Kidney (tissue), 14 donors: ENCODE measurements around the gene NRXN3. TPM values are rescaled to one million over a fixed set of nuclear protein-coding genes. Genes with fewer than 3 reads are reported as not detected.
A peak's percentile ranks its signal among the peaks of the same experiment; 100 is the strongest.

ENCODE experiments used
- DNase-seq, 5 donors: peaks; one replicate each; pipeline ENCODE4 v3.0.0-alpha.2; 2013 to 2020
- FAIRE-seq: peaks from 2 replicates; lab custom pipeline; 2012; peaks lifted over from hg19 to GRCh38; lab: Jason Lieb, UNC
- H3K27ac ChIP-seq, 2 donors: one replicate each; pipeline ENCODE4 v1.7.0; 2013; ENCODE audit warnings: low read depth in 2 of 2, low read length in 2 of 2, inconsistent platforms in 1 of 2
- H3K27me3 ChIP-seq: one replicate; pipeline ENCODE4 v1.7.1; 2013; ENCODE audit warnings: low read length, inconsistent platforms; ENCODE audit not compliant: control insufficient read depth, insufficient read depth
- H3K36me3 ChIP-seq, 3 donors: one replicate each; pipeline versions ENCODE4 v1.7.0 to v1.7.1; 2013; ENCODE audit warnings: low read length in 3 of 3, control low read depth in 1 of 3, inconsistent platforms in 1 of 3; ENCODE audit not compliant: insufficient read depth in 3 of 3, control insufficient read depth in 2 of 3
- H3K4me1 ChIP-seq, 3 donors: one replicate each; pipeline versions ENCODE4 v1.7.0 to v1.7.1; 2013; ENCODE audit warnings: low read length in 3 of 3, inconsistent platforms in 1 of 3, low read depth in 1 of 3; ENCODE audit not compliant: control insufficient read depth in 2 of 3, insufficient read depth in 2 of 3
- H3K4me3 ChIP-seq, 3 donors: one replicate each; pipeline versions ENCODE4 v1.7.0 to v1.8.1; 2013; ENCODE audit warnings: low read length in 3 of 3, control low read depth in 1 of 3, inconsistent platforms in 1 of 3
- H3K9ac ChIP-seq, 3 donors: one replicate each; pipeline versions ENCODE4 v1.7.0 to v1.7.1; 2013; ENCODE audit warnings: low read length in 3 of 3, control low read depth in 1 of 3, inconsistent platforms in 1 of 3
- H3K9me3 ChIP-seq, 3 donors: one replicate each; pipeline versions ENCODE4 v1.7.0 to v1.7.1; 2013; ENCODE audit warnings: low read length in 3 of 3, control low read depth in 1 of 3, inconsistent platforms in 1 of 3; ENCODE audit not compliant: control insufficient read depth in 2 of 3, insufficient read depth in 1 of 3
- CTCF ChIP-seq: IDR thresholded peaks from 3 replicates; pipeline ENCODE4 v1.5.1; 2012; ENCODE audit warnings: mild to moderate bottlenecking, moderate library complexity, borderline replicate concordance; ENCODE audit not compliant: insufficient read depth; ENCODE audit errors: extremely low read depth
- intact Hi-C: fragments of 100-400 bp; cut with DNase I; formaldehyde crosslinking; loops from one replicate; pipeline ENCODE4 v1.11.1; 2022
- polyA plus RNA-seq: library from polyadenylated mRNA; stranded (reverse); fragments of 350-450 nt; fragmentation: Illumina TruSeq; extraction: RNeasy Lipid Tissue Mini Kit (QIAGEN cat#74804); gene quantifications from one replicate; pipeline ENCODE4 v1.2.3, GENCODE V29; 2014; ENCODE audit warnings: low read depth, low replicate concordance; ENCODE audit not compliant: insufficient read depth
- total RNA-seq: library from RNA; stranded (reverse); fragmentation: NEBNext Ultra II Directional; extraction: Animal tissue kit (Norgen Biotek cat#: 25700); gene quantifications from one replicate; pipeline ENCODE4 v1.2.1, GENCODE V29; 2021
- donor health status: control.
- donor health status: control.
- donor health status: control.
- donor health status: control.
- donor health status: control.
- donor health status: DM: yes; HTN: yes; CAD: no.
- donor health status: Normal renal cell carcinoma (clear cell type).

Gene NRXN3
- total and polyA plus RNA-seq, 2 donors from 2014 or later, result 1.5 to 2.4 TPM

GRCh38 chr14:79534703-79535353 is 1364.7 kb downstream of the NRXN3 start:
- no peak for TF ChIP-seq CTCF
- Histone ChIP-seq H3K9ac (no peak overlapping the region), H3K27me3 (no peaks in the 10 kb centered on the region), H3K36me3 (no peaks in the 10 kb centered on the region), H3K4me1 (no peaks in the 10 kb centered on the region), H3K4me3 (no peak overlapping the region), H3K9me3 (no peaks in the 10 kb centered on the region), H3K27ac (no peak overlapping the region)
- FAIRE-seq, result no peak
- DNase-seq, result no peak
- intact Hi-C loops, result no loop called here

GRCh38 chr14:79540394-79540793 is 1370.2 kb downstream of the NRXN3 start:
- no peak for FAIRE-seq
- DNase-seq, result peak in 2 of 5 donors; percentile 20 to 24
- Histone ChIP-seq H3K27me3 (no peaks in the 10 kb centered on the region), H3K27ac (no peak overlapping the region), H3K9ac (no peak overlapping the region), H3K4me1 (no peaks in the 10 kb centered on the region), H3K36me3 (no peaks in the 10 kb centered on the region), H3K9me3 (no peaks in the 10 kb centered on the region), H3K4me3 (no peak overlapping the region)
- intact Hi-C loops, result no loop called here
- TF ChIP-seq CTCF, result no peak

GRCh38 chr14:79542121-79542520 is 1371.9 kb downstream of the NRXN3 start:
- H3K27me3 ChIP-seq, result no peaks in the 10 kb centered on the region
- H3K36me3 ChIP-seq, result no peaks in the 10 kb centered on the region
- TF ChIP-seq CTCF, result no peak
- H3K27ac ChIP-seq, result no peak overlapping the region
- H3K9me3 ChIP-seq, result no peaks in the 10 kb centered on the region
- H3K4me3 ChIP-seq, result no peak overlapping the region
- H3K4me1 ChIP-seq, result no peaks in the 10 kb centered on the region
- DNase-seq, result no peak
- FAIRE-seq, result no peak
- no peak overlapping the region for H3K9ac ChIP-seq
- intact Hi-C loops, result no loop called here

- no peak for TF ChIP-seq CTCF
- FAIRE-seq (no peak), DNase-seq (no peak)
- intact Hi-C loops, result no loop called here
- H3K36me3 ChIP-seq, result no peaks in the 10 kb centered on the region
- no peaks in the 10 kb centered on the region for H3K4me1 ChIP-seq
- no peaks in the 10 kb centered on the region for H3K27me3 ChIP-seq
- no peak overlapping the region for H3K27ac ChIP-seq
- H3K4me3 ChIP-seq, result no peak overlapping the region
- H3K9me3 ChIP-seq, result no peaks in the 10 kb centered on the region
- no peak overlapping the region for H3K9ac ChIP-seq
Measured at GRCh38 chr14:79543348-79543747, 1373.2 kb downstream of the NRXN3 start.
